Endothelial cell of umbilical vein (primary cell): ENCODE data around the gene GRIK1. TPM values are rescaled to one million over a fixed set of nuclear protein-coding genes. Genes with fewer than 3 reads are reported as not detected.

Source experiments
- BruUV-seq: library from RNA; stranded (reverse); fragments of 400-500 nt; replicated peaks from 2 replicates; lab custom pipeline; 2021; lab: Mats Ljungman, UMichigan
- CTCF ChIA-PET: fragments of 300-600, 350-600 bp; sonication (Branson Sonifier 250); formaldehyde crosslinking; loops from one replicate; lab custom pipeline; 2021; ENCODE audit warnings: antibody characterized with exemption, inconsistent platforms; lab: Charles Lee
- POLR2A ChIA-PET: fragments of 300-600, 350-600 bp; sonication (Branson Sonifier 250); formaldehyde crosslinking; loops from one replicate; lab custom pipeline; 2021; ENCODE audit warnings: antibody characterized with exemption, inconsistent platforms; lab: Charles Lee
- DNase-seq: peaks from one replicate; pipeline ENCODE4 v3.0.0-alpha.2; 2011; ENCODE audit warnings: low read depth, low spot score
- FAIRE-seq: peaks from 2 replicates; lab custom pipeline; 2011; peaks lifted over from hg19 to GRCh38; lab: Jason Lieb, UNC
- H2AFZ ChIP-seq: 2 replicates; pipeline ENCODE4 v1.6.0; 2012; ENCODE audit warnings: low read depth, low read length, control low read depth, inconsistent platforms
- H3K27ac ChIP-seq: 2 replicates; pipeline ENCODE4 v1.5.1; 2011; ENCODE audit warnings: low read depth, mild to moderate bottlenecking, control low read depth, low read length, moderate library complexity; ENCODE audit not compliant: insufficient read depth
- H3K27me3 ChIP-seq, 2 experiments: 2 replicates each; pipeline versions ENCODE4 v1.6.0 to v1.6.1; 2011; ENCODE audit warnings: low read length in 2 of 2, mixed read lengths in 1 of 2; ENCODE audit not compliant: control insufficient read depth in 2 of 2, insufficient read depth in 2 of 2
- H3K36me3 ChIP-seq, 2 experiments: 2 replicates in 1 of 2; 3 replicates in 1 of 2; pipeline ENCODE4 v1.5.1; 2011; ENCODE audit warnings: low read length in 2 of 2, mild to moderate bottlenecking in 1 of 2, moderate library complexity in 1 of 2; ENCODE audit not compliant: control insufficient read depth in 2 of 2, insufficient read depth in 2 of 2; ENCODE audit errors: extremely low read depth in 1 of 2
- H3K4me1 ChIP-seq: 3 replicates; pipeline ENCODE4 v1.5.1; 2011; ENCODE audit warnings: mild to moderate bottlenecking, low read length; ENCODE audit not compliant: control insufficient read depth, insufficient read depth; ENCODE audit errors: extremely low read depth
- H3K4me2 ChIP-seq: 2 replicates; pipeline ENCODE4 v1.6.1; 2011; ENCODE audit warnings: low read length, control low read depth, mixed read lengths; ENCODE audit not compliant: insufficient read depth
- H3K4me3 ChIP-seq, 3 experiments: fragments of 200-600 bp in 1 of 3; sonication (generic), shearing (Covaris generic) in 1 of 3; replicated peaks in 1 of 3; 2 replicates each; pipeline ENCODE4 v1.5.1; 2011 to 2016; ENCODE audit warnings: control low read depth in 3 of 3, low read length in 3 of 3, mild to moderate bottlenecking in 2 of 3, inconsistent platforms in 1 of 3, low read depth in 1 of 3, moderate library complexity in 1 of 3; ENCODE audit not compliant: insufficient read depth in 1 of 3
- H3K79me2 ChIP-seq: 2 replicates; pipeline ENCODE4 v1.6.0; 2012; ENCODE audit warnings: low read length, inconsistent platforms; ENCODE audit not compliant: control insufficient read depth, insufficient read depth
- H3K9ac ChIP-seq: replicated peaks from 2 replicates; pipeline ENCODE3; 2011; ENCODE audit warnings: low read length, control low read depth; ENCODE audit not compliant: insufficient read depth; ENCODE audit errors: extremely low read depth
- H3K9me1 ChIP-seq: replicated peaks from 3 replicates; pipeline ENCODE4 v1.6.0; 2011; ENCODE audit warnings: mild to moderate bottlenecking, low read length; ENCODE audit not compliant: control insufficient read depth, insufficient read depth; ENCODE audit errors: extremely low read depth
- H3K9me3 ChIP-seq: replicated peaks from 2 replicates; pipeline ENCODE4 v1.5.1; 2012; ENCODE audit warnings: low read length, inconsistent platforms; ENCODE audit not compliant: control insufficient read depth, insufficient read depth
- H4K20me1 ChIP-seq: replicated peaks from 2 replicates; pipeline ENCODE3; 2011; ENCODE audit warnings: mild to moderate bottlenecking, low read length; ENCODE audit not compliant: control insufficient read depth, insufficient read depth; ENCODE audit errors: extremely low read depth
- CTCF ChIP-seq, 2 donors: IDR thresholded peaks; 1 replicate in 1 of 2; 2 replicates in 1 of 2; pipeline ENCODE4 v1.5.1; 2011; ENCODE audit warnings: low read length in 2 of 2, mild to moderate bottlenecking in 2 of 2, moderate library complexity in 2 of 2, control low read depth in 1 of 2, inconsistent platforms in 1 of 2, low read depth in 1 of 2; ENCODE audit not compliant: insufficient read depth in 1 of 2; ENCODE audit errors: extremely low read depth in 1 of 2
- EZH2 ChIP-seq: IDR thresholded peaks from 2 replicates; pipeline ENCODE4 v1.6.1; 2012; ENCODE audit warnings: borderline replicate concordance, low read depth, mild to moderate bottlenecking, moderate library complexity, low read length, inconsistent platforms; ENCODE audit not compliant: severe bottlenecking
- GATA2 ChIP-seq: IDR thresholded peaks from 2 replicates; pipeline ENCODE4 v1.7.0; 2011; ENCODE audit warnings: low read depth, mild to moderate bottlenecking, moderate library complexity, mixed read lengths, low read length; ENCODE audit not compliant: insufficient read length, insufficient read depth
- JUN ChIP-seq: IDR thresholded peaks from 2 replicates; pipeline ENCODE4 v1.6.1; 2011; ENCODE audit warnings: borderline replicate concordance, low read depth; ENCODE audit not compliant: insufficient read length, insufficient read depth
- MYC ChIP-seq: IDR thresholded peaks from one replicate; pipeline ENCODE4 v1.6.1; 2011; ENCODE audit warnings: mild to moderate bottlenecking, low read depth, low read length
- POLR2A ChIP-seq: IDR thresholded peaks from 2 replicates; pipeline ENCODE4 v1.6.1; 2012; ENCODE audit warnings: low read depth, mild to moderate bottlenecking, control low read depth, low read length
- POLR2AphosphoS5 ChIP-seq: IDR thresholded peaks from 2 replicates; pipeline ENCODE4 v1.6.1; 2012; ENCODE audit warnings: low read depth, mild to moderate bottlenecking, control low read depth, low read length, moderate library complexity; ENCODE audit not compliant: insufficient read depth
- dilution Hi-C: fragments of 300-500 bp; cut with MboI; formaldehyde crosslinking; loops from one replicate; pipeline ENCODE4 v1.15.0; 2019; ENCODE audit warnings: low sequenced_read_pairs; ENCODE audit not compliant: extremely low pct_ligation_motif_present
- intact Hi-C: fragments of 100-400 bp; cut with micrococcal nuclease; formaldehyde crosslinking; loops from one replicate; pipeline ENCODE4 v1.10.0; 2022
- polyA plus RNA-seq, 4 experiments: library from polyadenylated mRNA; depleted of rRNA in 3 of 4; stranded (reverse) in 3 of 4; unstranded in 1 of 4; fragments of >200 nt; gene quantifications; 2 replicates each; pipeline versions ENCODE4 v1.2.1 to v1.2.3, GENCODE V29; 2011 to 2012; ENCODE audit warnings: missing spikeins in 1 of 4
- total RNA-seq: library from RNA; stranded (reverse); gene quantifications from 2 replicates; pipeline ENCODE4 v1.2.3, GENCODE V29; 2021

GRIK1 gene
- total and polyA plus RNA-seq, 2 donors (not counting 3 experiments of a cell fraction or from before 2014, with no cell fraction given) = not detected

- no peaks in the 10 kb centered on the region for H3K36me3 ChIP-seq
- no peak for DNase-seq
- H3K27ac ChIP-seq = no peak overlapping the region
- no peaks in the 10 kb centered on the region for H3K4me1 ChIP-seq
- FAIRE-seq = no peak
- POLR2A ChIA-PET = no interaction called here
- no peaks in the 10 kb centered on the region for H4K20me1 ChIP-seq
- CTCF ChIA-PET = no interaction called here
- dilution Hi-C loops = no loop called here
- H3K9me3 ChIP-seq = no peaks in the 10 kb centered on the region
- H3K4me2 ChIP-seq = no peak overlapping the region
- no TSS peak for BruUV-seq
- H3K27me3 ChIP-seq = no peaks in the 10 kb centered on the region
- H3K4me3 ChIP-seq = no peak overlapping the region
- no peaks in the 10 kb centered on the region for H3K79me2 ChIP-seq
- TF ChIP-seq GATA2 = no peak
- TF ChIP-seq CTCF (IDR thresholded peaks at IDR 0.05; ENCODE audit: extremely low read depth in 1 of 2, insufficient read depth in 1 of 2, low read depth in 1 of 2, low read length in 2 of 2) = no peak
- TF ChIP-seq POLR2AphosphoS5 = no peak
- TF ChIP-seq EZH2 = no peak
- intact Hi-C loops = no loop called here
- no peaks in the 10 kb centered on the region for H3K9me1 ChIP-seq
- no peak overlapping the region for H2AFZ ChIP-seq
- no peak overlapping the region for H3K9ac ChIP-seq
These were observed 134.7 kb downstream of the GRIK1 start for GRCh38 chr21:29805105-29805504.

GRCh38 chr21:29803191-29803590, 136.6 kb downstream of the GRIK1 start:
- H3K4me1 ChIP-seq = no peaks in the 10 kb centered on the region
- ChIA-PET CTCF (no interaction called here), POLR2A (no interaction called here)
- H3K27me3 ChIP-seq = no peaks in the 10 kb centered on the region
- H3K36me3 ChIP-seq = no peaks in the 10 kb centered on the region
- intact Hi-C loops = no loop called here
- H3K9ac ChIP-seq = no peak overlapping the region
- no TSS peak for BruUV-seq
- no peak for FAIRE-seq
- H3K4me3 ChIP-seq = no peak overlapping the region
- H3K9me1 ChIP-seq = no peaks in the 10 kb centered on the region
- TF ChIP-seq JUN (no peak), CTCF (IDR thresholded peaks at IDR 0.05; ENCODE audit: extremely low read depth in 1 of 2, insufficient read depth in 1 of 2, low read depth in 1 of 2, low read length in 2 of 2) (no peak), POLR2AphosphoS5 (no peak), MYC (no peak), POLR2A (no peak)
- no peak overlapping the region for H2AFZ ChIP-seq
- H3K79me2 ChIP-seq = no peaks in the 10 kb centered on the region
- H3K9me3 ChIP-seq = no peaks in the 10 kb centered on the region
- dilution Hi-C loops = no loop called here
- H3K27ac ChIP-seq = no peak overlapping the region
- no peak for DNase-seq
- no peak overlapping the region for H3K4me2 ChIP-seq
- no peaks in the 10 kb centered on the region for H4K20me1 ChIP-seq
